K562 (cell line): ENCODE results near the gene IL31. TPM values are rescaled to one million over a fixed set of nuclear protein-coding genes. Genes with fewer than 3 reads are reported as not detected.

Source experiments
- ATAC-seq: fragments of 200-7000 bp; cut with Tn5 transposase; 3 replicates; pipeline ENCODE4 v1.9.1; 2020; ENCODE audit warnings: moderate library complexity
- BruUV-seq: library from RNA; stranded (reverse); fragments of 400-500 nt; replicated peaks from 2 replicates; lab custom pipeline; 2021; lab: Mats Ljungman, UMichigan
- CTCF ChIA-PET: fragments of 300-600 bp; formaldehyde crosslinking; extraction: SDS; loops from one replicate; lab custom pipeline; 2021; ENCODE audit warnings: low intra/inter-chr PET ratio; lab: Yijun Ruan, JAX
- POLR2A ChIA-PET: fragments of 300-600, 350-650 bp; sonication (Branson Sonifier 250); formaldehyde crosslinking; extraction: SDS; loops from one replicate; lab custom pipeline; 2021; ENCODE audit warnings: antibody characterized with exemption, inconsistent platforms; lab: Yijun Ruan, JAX
- DNase-seq, 4 experiments: peaks; one replicate each; pipeline versions ENCODE4 v3.0.0 to v3.0.0-alpha.2; 2011 to 2018; ENCODE audit warnings: low spot score in 3 of 4, mixed read lengths in 3 of 4; ENCODE audit errors: extremely low read depth in 1 of 4
- FAIRE-seq: peaks from 2 replicates; lab custom pipeline; 2011; peaks lifted over from hg19 to GRCh38; lab: Jason Lieb, UNC
- H2AFZ ChIP-seq: 2 replicates; pipeline ENCODE4 v1.6.0; 2011; ENCODE audit warnings: low read depth, low read length, control low read depth, inconsistent platforms
- H3K27ac ChIP-seq: fragments of 200-600 bp; 3 replicates; pipeline ENCODE4 v1.8.0; 2011; ENCODE audit warnings: low read depth, mild to moderate bottlenecking, control low read depth, inconsistent platforms, low read length, moderate library complexity, mixed read lengths; ENCODE audit errors: extremely low read depth
- H3K27me3 ChIP-seq, 2 experiments: fragments of 300-600 bp in 1 of 2; 2 replicates in 1 of 2; 3 replicates in 1 of 2; pipeline versions ENCODE4 v1.6.0 to v1.8.0; 2011; ENCODE audit warnings: inconsistent platforms in 2 of 2, low read length in 2 of 2, mild to moderate bottlenecking in 1 of 2, mixed read lengths in 1 of 2, moderate library complexity in 1 of 2; ENCODE audit not compliant: control insufficient read depth in 2 of 2, insufficient read depth in 2 of 2
- H3K36me3 ChIP-seq: fragments of 300-600 bp; 3 replicates; pipeline ENCODE4 v1.8.0; 2011; ENCODE audit warnings: mild to moderate bottlenecking, low read length, inconsistent platforms; ENCODE audit not compliant: control insufficient read depth, insufficient read depth
- H3K4me1 ChIP-seq, 2 experiments: fragments of 200-600 bp in 1 of 2; replicated peaks in 1 of 2; 2 replicates in 1 of 2; 3 replicates in 1 of 2; pipeline versions ENCODE4 v1.5.1 to v1.8.0; 2011; ENCODE audit warnings: inconsistent platforms in 2 of 2, low read length in 2 of 2, mild to moderate bottlenecking in 1 of 2, mixed read lengths in 1 of 2, moderate library complexity in 1 of 2; ENCODE audit not compliant: control insufficient read depth in 2 of 2, insufficient read depth in 2 of 2
- H3K4me2 ChIP-seq: 2 replicates; pipeline ENCODE4 v1.6.1; 2011; ENCODE audit warnings: low read length, control low read depth, inconsistent platforms, mixed read lengths; ENCODE audit not compliant: insufficient read depth
- H3K4me3 ChIP-seq: fragments of 200-600 bp; sonication (generic), shearing (Covaris generic); 2 replicates; pipeline ENCODE4 v1.5.1; 2016; ENCODE audit warnings: control low read depth, inconsistent platforms
- H3K79me2 ChIP-seq: fragments of 200-600 bp; 3 replicates; pipeline ENCODE4 v1.8.0; 2011; ENCODE audit warnings: low read length, inconsistent platforms; ENCODE audit not compliant: control insufficient read depth, insufficient read depth
- H3K9ac ChIP-seq, 2 experiments: 2 replicates each; pipeline versions ENCODE4 v1.6.0 to v1.6.1; 2011; ENCODE audit warnings: low read depth in 2 of 2, low read length in 2 of 2, control low read depth in 1 of 2, inconsistent platforms in 1 of 2, mild to moderate bottlenecking in 1 of 2, mixed read lengths in 1 of 2; ENCODE audit not compliant: insufficient read depth in 1 of 2
- H3K9me1 ChIP-seq: one replicate; pipeline ENCODE4 v1.6.0; 2011; ENCODE audit warnings: inconsistent platforms, mild to moderate bottlenecking, low read length, moderate library complexity; ENCODE audit not compliant: control insufficient read depth, insufficient read depth
- H3K9me3 ChIP-seq: replicated peaks from 2 replicates; pipeline ENCODE4 v1.5.1; 2011; ENCODE audit warnings: low read depth, low read length, inconsistent platforms; ENCODE audit not compliant: control insufficient read depth, insufficient read depth
- H4K20me1 ChIP-seq: replicated peaks from 2 replicates; pipeline ENCODE4 v1.6.1; 2011; ENCODE audit warnings: low read length, inconsistent platforms, mixed read lengths; ENCODE audit not compliant: control insufficient read depth, insufficient read depth
- C11orf30 ChIP-seq: fragments of 450-650 bp; IDR thresholded peaks from 2 replicates; pipeline ENCODE4 v1.6.1; 2016; ENCODE audit warnings: low read depth, mild to moderate bottlenecking
- E2F1 ChIP-seq: sonication (generic); formaldehyde crosslinking; IDR thresholded peaks from 2 replicates; pipeline ENCODE4 v1.8.1; 2023; ENCODE audit warnings: mild to moderate bottlenecking, missing genetic modification reagents, moderate library complexity
- HNRNPUL1 ChIP-seq: fragments of 200-400 bp; formaldehyde crosslinking; IDR thresholded peaks from 2 replicates; pipeline ENCODE4 v1.6.1; 2017; ENCODE audit warnings: low read length
- JUND ChIP-seq, 2 experiments: IDR thresholded peaks; 2 replicates in 1 of 2; 3 replicates in 1 of 2; pipeline ENCODE4 v1.6.1; 2011; ENCODE audit warnings: borderline replicate concordance in 2 of 2, low read depth in 2 of 2, low read length in 2 of 2, improper control_type of control experiment in 1 of 2, missing biosample characterization in 1 of 2, missing genetic modification characterization in 1 of 2, missing genetic modification reagents in 1 of 2
- MITF ChIP-seq: IDR thresholded peaks from 2 replicates; pipeline ENCODE4 v1.6.1; 2014; ENCODE audit warnings: antibody characterized with exemption
- NFE2 ChIP-seq: IDR thresholded peaks from 2 replicates; pipeline ENCODE4 v1.6.1; 2014; ENCODE audit warnings: antibody characterized with exemption, low read depth
- NFRKB ChIP-seq: fragments of 450-650 bp; IDR thresholded peaks from 2 replicates; pipeline ENCODE4 v1.6.1; 2016; ENCODE audit warnings: low read depth
- NR2F6 ChIP-seq: fragments of 450-650 bp; formaldehyde crosslinking; IDR thresholded peaks from 2 replicates; pipeline ENCODE4 v1.4.0; 2020; ENCODE audit warnings: mild to moderate bottlenecking
- PRMT5 ChIP-seq: sonication (generic); formaldehyde crosslinking; IDR thresholded peaks from 2 replicates; pipeline ENCODE4 v1.5.0; 2020; ENCODE audit warnings: missing genetic modification reagents
- PRPF4 ChIP-seq: fragments of 200-400 bp; formaldehyde crosslinking; IDR thresholded peaks from one replicate; pipeline ENCODE4 v1.6.1; 2017; ENCODE audit warnings: low read length, low read depth, mild to moderate bottlenecking; ENCODE audit not compliant: insufficient read depth, poor library complexity, severe bottlenecking
- SFPQ ChIP-seq: fragments of 200-400 bp; formaldehyde crosslinking; IDR thresholded peaks from 2 replicates; pipeline ENCODE4 v1.6.1; 2017; ENCODE audit warnings: mild to moderate bottlenecking, low read depth, low read length, moderate library complexity
- SNIP1 ChIP-seq: fragments of 450-650 bp; IDR thresholded peaks from 2 replicates; pipeline ENCODE4 v1.7.1; 2017; ENCODE audit warnings: low read depth, mild to moderate bottlenecking
- THAP7 ChIP-seq: fragments of 250-450 bp; sonication (Bioruptor Pico); IDR thresholded peaks from 2 replicates; pipeline ENCODE4 v1.5.0; 2021
- ZC3H8 ChIP-seq: fragments of 450-650 bp; IDR thresholded peaks from 2 replicates; pipeline ENCODE4 v1.6.1; 2017
- ZFP30 ChIP-seq: fragments of 250-450 bp; sonication (Bioruptor Pico); IDR thresholded peaks from 2 replicates; pipeline ENCODE4 v1.8.0; 2022; ENCODE audit warnings: moderate library complexity, mild to moderate bottlenecking, inconsistent platforms, borderline replicate concordance
- ZNF398 ChIP-seq: fragments of 250-450 bp; sonication (Bioruptor Pico); IDR thresholded peaks from 2 replicates; pipeline ENCODE4 v1.8.0; 2021; ENCODE audit warnings: moderate library complexity, mild to moderate bottlenecking, inconsistent platforms
- WGBS: fragments of 100-300 bp; shearing (Covaris generic); methylation state at CpG from one replicate; pipeline ENCODE4 v1.1.6; 2016; ENCODE audit warnings: low coverage, mixed read lengths; ENCODE audit not compliant: insufficient coverage; ENCODE audit errors: missing lambda C conversion rate; 5-methylcytosine and 5-hydroxymethylcytosine counted together
- in situ Hi-C: fragments of 300-500 bp; cut with MboI; formaldehyde crosslinking; loops from 4 replicates; pipeline ENCODE4 v1.15.0; 2018; ENCODE audit warnings: inconsistent platforms, mixed read lengths
- intact Hi-C: fragments of 100-400 bp; cut with micrococcal nuclease; formaldehyde crosslinking; loops from 2 replicates; pipeline ENCODE4 v1.14.2; 2022
- polyA plus RNA-seq, 8 experiments: library from polyadenylated mRNA; depleted of rRNA in 4 of 8; stranded (reverse) in 5 of 8; unstranded in 3 of 8; fragments of >200 nt; fragmentation: Nextera tagmentation in 2 of 8; fragmentation: Illumina TruSeq in 1 of 8; extraction: Ambion mirVana in 2 of 8; extraction: Trizol in 1 of 8; gene quantifications; 2 replicates each; pipeline versions ENCODE4 v1.2.1 to v1.2.3, GENCODE V29; 2011 to 2014; ENCODE audit warnings: inconsistent platforms in 1 of 8, missing spikeins in 1 of 8
- total RNA-seq, 7 experiments: library from RNA; depleted of rRNA in 6 of 7; stranded (reverse); fragments of >200 nt in 6 of 7; fragmentation: Illumina TruSeq in 2 of 7; extraction: Trizol in 2 of 7; gene quantifications; 2 replicates each; pipeline versions ENCODE4 v1.2.1 to v1.2.3, GENCODE V29; 2011 to 2021; ENCODE audit warnings: low replicate concordance in 1 of 7

The IL31 gene
- total and polyA plus RNA-seq, 9 of the 15 experiments (the other 6 are each of a cell fraction or from before 2014, with no cell fraction given), result not detected

GRCh38 chr12:122194804-122195203 is 20.8 kb upstream of the IL31 start:
- H3K9me1 ChIP-seq, result no peaks in the 10 kb centered on the region
- H3K79me2 ChIP-seq, result no peaks in the 10 kb centered on the region
- H2AFZ ChIP-seq, result no peak overlapping the region
- H3K36me3 ChIP-seq, result no peaks in the 10 kb centered on the region
- intact Hi-C loops, result loop anchor here (5.0 kb wide), 1 partner anchor 38 kb away; no protein-coding TSS in a partner anchor
- H4K20me1 ChIP-seq, result no peaks in the 10 kb centered on the region
- H3K4me3 ChIP-seq, result no peak overlapping the region
- no peak for ATAC-seq
- H3K27ac ChIP-seq, result no peak overlapping the region
- H3K27me3 ChIP-seq, result no peaks in the 10 kb centered on the region
- no TSS peak for BruUV-seq
- H3K4me2 ChIP-seq, result no peak overlapping the region
- no peak for FAIRE-seq
- no peak for DNase-seq
- peaks cover 23 to 28% of the 10 kb centered on the region in 2 experiments for H3K4me1 ChIP-seq
- no peak overlapping the region for H3K9ac ChIP-seq
- WGBS, result 67% methylated on average over 1 of the region's 1 CpG
- in situ Hi-C loops, result loop anchor here (5.0 kb wide), 1 partner anchor 153 kb away; no protein-coding TSS in a partner anchor
- ChIA-PET CTCF (no interaction called here), POLR2A (interaction anchor here (0.6 kb wide), 1 partner anchor 50 kb away, joined by 3 read pairs; no protein-coding TSS in a partner anchor)
- peaks cover 14% of the 10 kb centered on the region for H3K9me3 ChIP-seq
- TF ChIP-seq SNIP1, result no peak
- TF ChIP-seq NFRKB, result no peak
- no peak for TF ChIP-seq E2F1 (CRISPR knock-in tag)
- TF ChIP-seq PRMT5 (CRISPR knock-in tag), result no peak
- TF ChIP-seq ZNF398, result no peak
- TF ChIP-seq NFE2, result no peak
- TF ChIP-seq NR2F6 (CRISPR knock-in tag), result no peak
- TF ChIP-seq MITF, result no peak
- no peak for TF ChIP-seq ZFP30 (CRISPR knock-in tag)
- TF ChIP-seq PRPF4, result no peak
- TF ChIP-seq ZC3H8, result no peak
- TF ChIP-seq C11orf30, result no peak
- no peak for TF ChIP-seq HNRNPUL1
- TF ChIP-seq SFPQ, result no peak
- no peak for TF ChIP-seq JUND (IDR thresholded peaks at IDR 0.05; ENCODE audit: borderline replicate concordance, low read depth, low read length)
- TF ChIP-seq JUND (tag; IDR thresholded peaks at IDR 0.05; ENCODE audit: borderline replicate concordance, low read depth, low read length), result no peak
- TF ChIP-seq THAP7 (CRISPR knock-in tag), result no peak
